LNCaP clone FGC (cell line): Measurements from ENCODE around the gene NANS.
"Not testable (repeated sequence)": the region's sequence is repeated elsewhere in the genome, so short reads cannot be mapped to it uniquely, and the experiment has no call there.

Experiments used
- DNase-seq: peaks from one replicate; pipeline ENCODE4 v3.0.0-alpha.2; 2011; ENCODE audit warnings: low read depth
- H3K4me3 ChIP-seq: 2 replicates; pipeline ENCODE4 v1.5.1; 2011; ENCODE audit warnings: mild to moderate bottlenecking, low read depth, low read length, control low read depth
- TF ChIP-seq, protein P1 (sequence below): IDR thresholded peaks from 2 replicates; pipeline ENCODE4 v1.5.1; 2012; ENCODE audit warnings: mild to moderate bottlenecking; ENCODE audit not compliant: control insufficient read depth, insufficient read depth; ENCODE audit errors: extremely low read depth

NANS gene

GRCh38 chr9:98066235-98066634 is 9.7 kb downstream of the NANS start:
- H3K4me3 ChIP-seq = no peak overlapping the region
- TF ChIP-seq, protein P1, sequence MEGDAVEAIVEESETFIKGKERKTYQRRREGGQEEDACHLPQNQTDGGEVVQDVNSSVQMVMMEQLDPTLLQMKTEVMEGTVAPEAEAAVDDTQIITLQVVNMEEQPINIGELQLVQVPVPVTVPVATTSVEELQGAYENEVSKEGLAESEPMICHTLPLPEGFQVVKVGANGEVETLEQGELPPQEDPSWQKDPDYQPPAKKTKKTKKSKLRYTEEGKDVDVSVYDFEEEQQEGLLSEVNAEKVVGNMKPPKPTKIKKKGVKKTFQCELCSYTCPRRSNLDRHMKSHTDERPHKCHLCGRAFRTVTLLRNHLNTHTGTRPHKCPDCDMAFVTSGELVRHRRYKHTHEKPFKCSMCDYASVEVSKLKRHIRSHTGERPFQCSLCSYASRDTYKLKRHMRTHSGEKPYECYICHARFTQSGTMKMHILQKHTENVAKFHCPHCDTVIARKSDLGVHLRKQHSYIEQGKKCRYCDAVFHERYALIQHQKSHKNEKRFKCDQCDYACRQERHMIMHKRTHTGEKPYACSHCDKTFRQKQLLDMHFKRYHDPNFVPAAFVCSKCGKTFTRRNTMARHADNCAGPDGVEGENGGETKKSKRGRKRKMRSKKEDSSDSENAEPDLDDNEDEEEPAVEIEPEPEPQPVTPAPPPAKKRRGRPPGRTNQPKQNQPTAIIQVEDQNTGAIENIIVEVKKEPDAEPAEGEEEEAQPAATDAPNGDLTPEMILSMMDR = no peak
- no peak for DNase-seq

DNA sequence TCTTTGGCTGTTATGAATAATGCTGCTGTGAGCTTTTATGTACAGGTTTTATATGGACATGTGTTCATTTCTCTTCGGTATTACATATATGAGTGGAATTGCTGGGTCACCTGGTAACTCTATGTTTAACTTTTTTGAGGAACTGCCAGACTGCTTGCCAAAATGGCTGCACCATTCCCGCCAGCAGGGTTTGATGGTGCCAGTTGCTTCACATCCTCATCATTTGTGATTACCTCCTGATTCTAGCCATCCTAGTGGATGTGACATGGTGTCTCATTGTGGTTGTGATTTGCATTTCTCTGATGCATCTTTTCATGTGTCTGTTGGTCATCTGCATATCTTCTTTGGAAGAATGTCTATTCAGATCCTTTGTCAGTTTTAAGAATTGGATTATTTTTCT is 10.7 kb downstream of the NANS start:
- H3K4me3 ChIP-seq = no peak overlapping the region
- TF ChIP-seq, protein P1 = no peak
- DNase-seq = no peak

- TF ChIP-seq, protein P1 = no peak
- no peak overlapping the region for H3K4me3 ChIP-seq
- DNase-seq = no peak
Measured at GRCh38 chr9:98069551-98069950, 13.0 kb downstream of the NANS start.

DNA sequence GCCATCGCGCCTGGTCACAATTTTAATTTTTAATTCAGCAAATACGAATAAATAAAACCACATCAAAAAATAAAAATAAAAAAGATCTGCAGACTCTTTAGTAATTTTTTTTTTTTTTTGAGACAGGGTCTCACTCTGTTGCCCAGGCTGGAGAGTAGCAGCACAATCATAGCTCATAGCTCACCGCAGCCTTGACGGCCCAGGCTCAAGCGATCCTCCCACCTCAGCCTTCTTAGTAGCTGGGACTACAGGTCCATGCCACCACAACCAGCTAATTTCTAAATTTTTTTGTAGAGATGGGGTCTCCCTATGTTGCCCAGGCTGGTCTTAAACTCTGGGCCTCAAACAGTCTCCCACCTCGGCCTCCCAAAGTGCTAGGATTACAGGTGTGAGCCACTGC is 14.2 kb downstream of the NANS start:
- TF ChIP-seq, protein P1 = no peak
- no peak for DNase-seq
- H3K4me3 ChIP-seq = no peak overlapping the region

DNA sequence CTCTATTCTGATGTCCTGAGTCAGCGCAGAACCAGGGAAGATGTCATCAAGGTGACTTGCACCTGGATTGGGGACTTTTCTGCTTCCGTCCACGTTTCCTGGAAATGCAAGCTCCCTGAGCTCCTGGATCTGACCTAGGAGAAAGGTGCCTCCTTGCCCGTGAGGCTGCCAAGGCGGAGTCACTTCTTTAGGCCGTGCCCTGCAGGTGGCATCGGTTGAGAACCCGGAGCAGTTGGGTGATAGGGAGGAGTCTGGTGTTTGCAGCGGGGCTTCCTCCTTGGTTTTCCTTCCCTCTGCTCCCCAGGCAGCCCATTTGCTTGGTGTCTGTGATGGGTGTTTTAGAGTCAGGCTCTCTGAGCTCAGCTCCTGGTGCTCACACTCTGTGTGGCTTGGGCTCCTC is 15.2 kb downstream of the NANS start:
- DNase-seq = peak; percentile 43
- peak overlapping the region; percentile 31 for H3K4me3 ChIP-seq
- TF ChIP-seq, protein P1 = 0 out of 2 replicates have a peak, but pooled peaks have one; percentile 12

GRCh38 chr9:98074115-98074990 is 17.8 kb downstream of the NANS start:
- TF ChIP-seq, protein P1 = peak; percentile 82
- no peak overlapping the region for H3K4me3 ChIP-seq
- no peak for DNase-seq

- no peak for DNase-seq
- no peak overlapping the region for H3K4me3 ChIP-seq
- TF ChIP-seq, protein P1 = no peak
Measured at GRCh38 chr9:98075332-98075805, 18.8 kb downstream of the NANS start.

GRCh38 chr9:98076514-98076890 is 20.0 kb downstream of the NANS start:
- not testable (repeated sequence) for H3K4me3 ChIP-seq, DNase-seq
